Measurements from ENCODE around the gene PLD5.
"Not testable (repeated sequence)": the region's sequence is repeated elsewhere in the genome, so short reads cannot be mapped to it uniquely, and the experiment has no call there.

GRCh38 chr1:242459740-242460139 is 64.8 kb downstream of the PLD5 start:
- not testable (repeated sequence) for TF ChIP-seq POLR2A, CTCF (IDR thresholded peaks at IDR 0.05)

Measured in body of pancreas (tissue), 4 donors.